Smooth muscle cell (in vitro differentiated cells): Measurements from ENCODE around the gene PLEKHA6. TPM values are rescaled to one million over a fixed set of nuclear protein-coding genes. Genes with fewer than 3 reads are reported as not detected.

Experiments
- DNase-seq: peaks from one replicate; lab custom pipeline; 2025; ENCODE audit not compliant: unreplicated experiment; lab: John Stamatoyannopoulos, UW
- H2AFZ ChIP-seq: fragments of 200-600 bp; sonication (generic); 2 replicates; pipeline ENCODE4 v1.6.0; 2016; ENCODE audit warnings: antibody characterized with exemption, low read depth, mild to moderate bottlenecking
- H3F3A ChIP-seq: fragments of 200-600 bp; sonication (generic); 2 replicates; pipeline ENCODE4 v1.6.0; 2017; ENCODE audit warnings: antibody characterized with exemption, low read depth
- H3K27ac ChIP-seq: fragments of 200-600 bp; sonication (generic); 2 replicates; pipeline ENCODE4 v1.5.1; 2016; ENCODE audit warnings: low read depth, mild to moderate bottlenecking
- H3K27me3 ChIP-seq: fragments of 200-600 bp; sonication (generic); 2 replicates; pipeline ENCODE4 v1.6.1; 2016; ENCODE audit warnings: low read depth, mild to moderate bottlenecking
- H3K36me3 ChIP-seq: fragments of 200-600 bp; sonication (generic); 2 replicates; pipeline ENCODE4 v1.5.1; 2016; ENCODE audit warnings: low read depth
- H3K4me1 ChIP-seq: fragments of 200-600 bp; sonication (generic); 2 replicates; pipeline ENCODE4 v1.5.1; 2016; ENCODE audit warnings: low read depth
- H3K4me2 ChIP-seq: fragments of 200-600 bp; sonication (generic); 2 replicates; pipeline ENCODE4 v1.6.0; 2016; ENCODE audit warnings: mild to moderate bottlenecking
- H3K4me3 ChIP-seq: fragments of 200-600 bp; sonication (generic); 2 replicates; pipeline ENCODE4 v1.5.1; 2016; ENCODE audit warnings: mild to moderate bottlenecking
- H3K79me2 ChIP-seq: fragments of 200-600 bp; sonication (generic); 2 replicates; pipeline ENCODE4 v1.6.0; 2016; ENCODE audit warnings: low read depth, mild to moderate bottlenecking
- H3K9ac ChIP-seq: fragments of 200-600 bp; sonication (generic); 2 replicates; pipeline ENCODE4 v1.6.0; 2016; ENCODE audit warnings: low read depth
- H3K9me3 ChIP-seq: fragments of 200-600 bp; sonication (generic); replicated peaks from 2 replicates; pipeline ENCODE4 v1.5.1; 2016; ENCODE audit warnings: low read depth
- H4K20me1 ChIP-seq: fragments of 200-600 bp; sonication (generic); 2 replicates; pipeline ENCODE4 v1.6.0; 2016; ENCODE audit warnings: low read depth
- CTCF ChIP-seq: fragments of 200-600 bp; sonication (generic); IDR thresholded peaks from 2 replicates; pipeline ENCODE4 v1.5.1; 2017; ENCODE audit warnings: borderline replicate concordance, mild to moderate bottlenecking, antibody characterized with exemption; ENCODE audit not compliant: insufficient read depth, poor library complexity, severe bottlenecking
- WGBS: methylation state at CpG from one replicate; pipeline ENCODE4 v1.1.7; 2016; ENCODE audit warnings: low lambda C conversion rate; 5-methylcytosine and 5-hydroxymethylcytosine counted together
- polyA plus RNA-seq: library from polyadenylated mRNA; unstranded; fragments of >200 nt; fragmentation: Nextera tagmentation; extraction: Ambion mirVana; gene quantifications from 2 replicates; pipeline ENCODE4 v1.2.1, GENCODE V29; 2016
- total RNA-seq: library from RNA; depleted of rRNA; stranded (reverse); fragments of >200 nt; gene quantifications from 2 replicates; pipeline ENCODE4 v1.2.3, GENCODE V29; 2014

The PLEKHA6 gene
- total and polyA plus RNA-seq, 2 experiments from 2014 or later: 0.45 to 0.85 TPM

DNA sequence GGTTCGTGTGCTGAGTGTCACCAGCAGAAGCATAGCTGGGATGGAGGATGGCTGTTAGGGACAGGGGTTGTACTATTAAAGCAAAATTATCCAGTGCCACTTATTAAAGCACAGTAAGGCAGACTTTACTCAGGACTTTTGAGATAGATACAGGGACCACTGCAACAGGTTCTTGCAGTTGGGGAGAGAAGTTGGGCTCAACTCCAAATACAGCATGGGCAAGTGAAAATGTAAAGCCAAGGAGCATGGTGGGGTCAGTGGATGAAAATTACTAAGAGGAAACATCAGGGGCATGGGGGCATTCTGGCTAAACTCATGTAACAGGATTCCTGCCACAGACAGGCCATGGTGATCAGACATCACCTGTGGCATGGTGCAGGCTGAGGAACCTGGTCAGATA lies 178.6 kb downstream of the PLEKHA6 start:
- Histone ChIP-seq H3K4me2 (no peak overlapping the region), H2AFZ (no peak overlapping the region), H3K36me3 (no peaks in the 10 kb centered on the region), H3K9me3 (no peaks in the 10 kb centered on the region), H3K79me2 (no peaks in the 10 kb centered on the region), H3K9ac (no peak overlapping the region), H4K20me1 (no peaks in the 10 kb centered on the region), H3K27me3 (peaks cover 40% of the 10 kb centered on the region), H3K27ac (no peak overlapping the region), H3K4me1 (no peaks in the 10 kb centered on the region), H3K4me3 (no peak overlapping the region), H3F3A (no peaks in the 10 kb centered on the region)
- no peak for DNase-seq
- 90% methylated on average over 1 of the region's 1 CpG for WGBS
- no peak for TF ChIP-seq CTCF

DNA sequence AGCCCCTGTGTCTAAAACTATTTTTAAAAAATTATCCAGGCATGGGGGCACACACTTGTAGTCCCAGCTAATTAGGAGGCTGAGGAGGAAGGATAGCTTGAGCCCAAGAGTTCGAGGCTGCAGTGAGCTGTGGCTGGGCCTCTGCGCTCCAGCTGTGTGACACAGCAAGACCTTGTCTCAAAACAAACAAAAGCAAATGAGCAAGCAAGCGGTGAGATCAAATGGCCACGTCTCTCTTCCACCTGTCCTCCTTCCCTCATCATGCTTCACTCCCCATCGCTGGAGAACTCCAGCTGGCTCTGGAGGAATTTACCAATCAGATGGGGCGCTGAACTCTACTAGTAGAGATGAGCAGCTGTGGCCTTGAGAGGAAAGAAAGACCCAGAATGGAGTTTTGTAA lies 179.6 kb downstream of the PLEKHA6 start:
- H2AFZ ChIP-seq: no peak overlapping the region
- no peaks in the 10 kb centered on the region for H3K36me3 ChIP-seq
- H3F3A ChIP-seq: no peaks in the 10 kb centered on the region
- no peaks in the 10 kb centered on the region for H4K20me1 ChIP-seq
- no peak overlapping the region for H3K27ac ChIP-seq
- 82% methylated on average over 6 of the region's 6 CpGs for WGBS
- H3K4me2 ChIP-seq: no peak overlapping the region
- no peaks in the 10 kb centered on the region for H3K79me2 ChIP-seq
- H3K9ac ChIP-seq: no peak overlapping the region
- H3K4me3 ChIP-seq: no peak overlapping the region
- no peak for DNase-seq
- H3K27me3 ChIP-seq: peaks cover 43% of the 10 kb centered on the region
- no peaks in the 10 kb centered on the region for H3K9me3 ChIP-seq
- TF ChIP-seq CTCF: no peak
- H3K4me1 ChIP-seq: no peaks in the 10 kb centered on the region

DNA sequence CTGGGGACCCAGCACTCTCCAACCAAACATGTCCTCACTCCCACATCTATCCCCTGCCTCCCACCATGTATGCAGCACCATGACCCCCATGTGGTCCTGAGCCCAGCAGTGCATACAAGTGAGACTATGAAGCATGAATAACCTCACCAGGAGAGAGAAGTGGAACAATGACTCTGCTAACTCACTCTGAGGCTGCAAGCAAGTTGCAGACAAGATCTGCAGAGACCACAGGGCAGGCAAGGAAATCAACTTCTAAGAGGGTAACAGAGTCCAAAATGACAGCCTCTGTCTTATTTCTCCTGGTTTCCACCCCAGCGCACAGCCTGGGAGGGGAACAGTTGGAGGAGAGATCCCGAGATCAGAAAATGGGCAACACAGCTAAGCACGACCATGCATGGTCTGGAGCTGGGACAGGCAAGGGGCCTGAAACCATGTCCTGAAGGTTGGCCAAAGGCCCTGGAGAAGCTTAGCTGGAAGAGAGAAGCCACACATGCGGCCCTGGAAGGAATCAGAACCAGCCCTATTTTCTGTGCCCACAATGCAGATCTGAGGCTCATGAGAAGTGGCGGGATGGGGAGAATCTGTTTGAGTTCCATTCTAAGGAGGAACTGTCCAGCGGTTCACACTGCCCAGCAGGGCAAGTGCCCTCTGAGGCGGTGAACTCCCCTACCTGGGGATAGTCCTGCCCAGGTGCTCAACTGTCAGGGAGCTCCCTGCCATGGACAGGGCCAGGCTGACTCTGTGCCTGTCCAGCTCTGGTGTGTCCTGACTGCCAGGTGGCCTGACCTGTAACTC lies 181.0 kb downstream of the PLEKHA6 start:
- H3K27me3 ChIP-seq: peaks cover 49% of the 10 kb centered on the region
- H3K36me3 ChIP-seq: no peaks in the 10 kb centered on the region
- no peak overlapping the region for H3K4me3 ChIP-seq
- no peak for DNase-seq
- H2AFZ ChIP-seq: no peak overlapping the region
- no peak for TF ChIP-seq CTCF
- H4K20me1 ChIP-seq: no peaks in the 10 kb centered on the region
- no peaks in the 10 kb centered on the region for H3F3A ChIP-seq
- no peaks in the 10 kb centered on the region for H3K9me3 ChIP-seq
- H3K4me2 ChIP-seq: no peak overlapping the region
- H3K4me1 ChIP-seq: no peaks in the 10 kb centered on the region
- 88% methylated on average over 7 of the region's 7 CpGs for WGBS
- no peak overlapping the region for H3K27ac ChIP-seq
- H3K79me2 ChIP-seq: no peaks in the 10 kb centered on the region
- H3K9ac ChIP-seq: no peak overlapping the region

GRCh38 chr1:204177133-204177532 lies 182.6 kb downstream of the PLEKHA6 start:
- WGBS: 42% methylated on average over 4 of the region's 4 CpGs
- TF ChIP-seq CTCF: no peak
- H3K9me3 ChIP-seq: no peaks in the 10 kb centered on the region
- no peaks in the 10 kb centered on the region for H3K36me3 ChIP-seq
- no peaks in the 10 kb centered on the region for H4K20me1 ChIP-seq
- no peak overlapping the region for H3K4me2 ChIP-seq
- no peak overlapping the region for H3K9ac ChIP-seq
- peaks cover 46% of the 10 kb centered on the region for H3K27me3 ChIP-seq
- no peak overlapping the region for H3K27ac ChIP-seq
- H2AFZ ChIP-seq: no peak overlapping the region
- H3F3A ChIP-seq: peaks cover 5% of the 10 kb centered on the region
- no peak overlapping the region for H3K4me3 ChIP-seq
- no peak for DNase-seq
- H3K79me2 ChIP-seq: no peaks in the 10 kb centered on the region
- H3K4me1 ChIP-seq: no peaks in the 10 kb centered on the region
